ENCODE measurements around the gene EPHA3. TPM values are rescaled to one million over a fixed set of nuclear protein-coding genes. Genes with fewer than 3 reads are reported as not detected.

The EPHA3 gene
- total and polyA plus RNA-seq, 7 donors: under 0.01 to 23.5 (median 13.3) TPM; not detected in 1

DNA sequence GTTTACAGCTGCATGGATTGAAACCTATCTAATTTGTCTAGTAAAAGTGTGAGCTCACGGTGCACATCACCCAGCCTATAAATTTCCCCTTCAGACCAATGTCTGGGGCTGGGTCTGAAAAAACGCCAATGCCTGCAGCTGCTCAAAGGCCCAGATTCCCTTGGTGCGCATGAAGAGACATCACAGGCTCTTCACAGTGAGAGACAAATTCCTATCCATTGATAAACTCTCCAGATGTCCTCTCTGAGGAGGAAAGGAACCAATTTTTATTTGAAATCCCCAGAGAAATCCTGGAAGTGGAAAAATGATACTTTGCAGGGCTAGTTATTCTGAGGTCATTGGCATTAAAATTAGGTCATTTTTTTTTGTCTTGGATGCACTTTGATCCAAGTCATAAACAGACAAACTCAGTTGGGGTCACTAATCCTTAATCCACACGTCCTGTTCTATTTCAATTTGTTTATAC is 360.5 kb downstream of the EPHA3 start:
- intact Hi-C loops (cut with DNase I): no loop called here
- no peak overlapping the region for H3K27ac ChIP-seq
- no peaks in the 10 kb centered on the region for H3K4me1 ChIP-seq
- no peak for DNase-seq
- no peak overlapping the region for H3K4me3 ChIP-seq
- WGBS, 2 donors: 30 to 44% methylated on average over 4 of the region's 4 CpGs
- TF ChIP-seq POLR2A (IDR thresholded peaks at IDR 0.05) (no peak), POLR2AphosphoS5 (IDR thresholded peaks at IDR 0.05) (peak in 1 of 4 donors; percentile 13)
- H3K9me3 ChIP-seq: no peaks in the 10 kb centered on the region
- H3K27me3 ChIP-seq: no peaks in the 10 kb centered on the region
- H3K36me3 ChIP-seq: no peaks in the 10 kb centered on the region

DNA sequence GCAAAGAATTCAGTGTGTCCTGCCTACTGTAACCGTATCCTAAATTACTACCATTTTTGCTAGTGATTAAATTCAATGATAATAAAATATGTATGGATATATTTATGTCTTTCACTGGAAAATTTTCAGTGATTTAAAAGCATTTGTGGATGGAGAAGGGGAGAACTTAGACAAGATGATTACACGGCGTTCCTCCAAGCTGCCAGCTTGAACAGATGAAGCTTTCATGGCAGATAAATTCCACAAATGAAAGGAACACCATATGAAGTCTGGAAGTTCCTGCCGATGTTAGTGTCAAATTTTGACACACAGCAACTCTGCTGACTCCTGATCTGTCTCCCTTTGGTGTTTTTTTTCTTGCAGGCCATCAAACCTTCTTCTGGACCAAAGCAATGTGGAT is 364.7 kb downstream of the EPHA3 start:
- no peak for TF ChIP-seq EP300 (IDR thresholded peaks at IDR 0.05)
- TF ChIP-seq POLR2AphosphoS5 (IDR thresholded peaks at IDR 0.05): no peak
- TF ChIP-seq POLR2A (IDR thresholded peaks at IDR 0.05): no peak
- TF ChIP-seq, protein P1, sequence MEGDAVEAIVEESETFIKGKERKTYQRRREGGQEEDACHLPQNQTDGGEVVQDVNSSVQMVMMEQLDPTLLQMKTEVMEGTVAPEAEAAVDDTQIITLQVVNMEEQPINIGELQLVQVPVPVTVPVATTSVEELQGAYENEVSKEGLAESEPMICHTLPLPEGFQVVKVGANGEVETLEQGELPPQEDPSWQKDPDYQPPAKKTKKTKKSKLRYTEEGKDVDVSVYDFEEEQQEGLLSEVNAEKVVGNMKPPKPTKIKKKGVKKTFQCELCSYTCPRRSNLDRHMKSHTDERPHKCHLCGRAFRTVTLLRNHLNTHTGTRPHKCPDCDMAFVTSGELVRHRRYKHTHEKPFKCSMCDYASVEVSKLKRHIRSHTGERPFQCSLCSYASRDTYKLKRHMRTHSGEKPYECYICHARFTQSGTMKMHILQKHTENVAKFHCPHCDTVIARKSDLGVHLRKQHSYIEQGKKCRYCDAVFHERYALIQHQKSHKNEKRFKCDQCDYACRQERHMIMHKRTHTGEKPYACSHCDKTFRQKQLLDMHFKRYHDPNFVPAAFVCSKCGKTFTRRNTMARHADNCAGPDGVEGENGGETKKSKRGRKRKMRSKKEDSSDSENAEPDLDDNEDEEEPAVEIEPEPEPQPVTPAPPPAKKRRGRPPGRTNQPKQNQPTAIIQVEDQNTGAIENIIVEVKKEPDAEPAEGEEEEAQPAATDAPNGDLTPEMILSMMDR (IDR thresholded peaks at IDR 0.05): no peak
- WGBS, 2 donors: 86 to 91% methylated on average over 4 of the region's 4 CpGs
- Histone ChIP-seq H3K4me1 (no peaks in the 10 kb centered on the region), H3K27me3 (no peaks in the 10 kb centered on the region), H3K27ac (no peak overlapping the region), H3K36me3 (no peaks in the 10 kb centered on the region), H3K9me3 (no peaks in the 10 kb centered on the region), H3K4me3 (no peak overlapping the region)
- intact Hi-C loops (cut with DNase I): no loop called here
- DNase-seq: no peak

DNA sequence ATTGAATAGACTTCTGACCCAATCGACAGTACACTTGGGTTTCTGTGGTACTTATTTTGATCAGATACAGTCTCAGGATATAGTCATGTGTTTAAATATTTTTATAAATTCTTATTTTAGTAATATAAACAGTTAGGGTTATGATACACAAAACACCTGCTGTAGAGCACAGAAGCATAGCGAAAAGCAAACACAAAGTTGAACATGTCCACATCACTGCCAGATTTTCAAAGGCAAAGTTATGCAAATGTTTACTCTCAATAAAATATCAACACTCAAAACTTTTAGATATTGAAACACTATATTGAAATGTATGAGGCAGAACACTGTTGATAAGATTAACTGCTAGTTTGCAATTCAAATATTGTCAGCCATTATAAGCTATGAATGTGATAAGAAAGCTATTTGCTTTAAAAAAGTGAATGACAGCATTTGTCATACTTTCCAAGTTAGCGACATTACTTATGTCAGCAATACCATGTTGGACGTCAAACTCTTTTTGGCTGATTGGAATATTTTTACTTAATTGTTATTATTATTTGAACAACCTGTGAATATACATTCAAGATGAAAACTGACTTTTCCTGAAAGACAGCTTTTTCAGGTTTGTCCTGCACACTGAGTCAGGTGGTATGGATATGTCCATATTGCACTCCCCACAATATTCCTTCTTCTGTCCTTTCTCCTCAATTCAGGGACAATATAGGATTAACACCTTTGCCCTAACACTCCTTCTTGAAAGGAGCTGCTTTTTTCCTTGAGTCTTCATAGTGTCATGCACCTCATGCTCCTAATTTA is 367.1 kb downstream of the EPHA3 start:
- no peak for DNase-seq
- Histone ChIP-seq H3K4me1 (no peaks in the 10 kb centered on the region), H3K36me3 (no peaks in the 10 kb centered on the region), H3K27ac (no peak overlapping the region), H3K4me3 (no peak overlapping the region), H3K27me3 (no peaks in the 10 kb centered on the region), H3K9me3 (no peaks in the 10 kb centered on the region)
- intact Hi-C loops (cut with DNase I): no loop called here
- 32 to 69% methylated on average over 4 of the region's 4 CpGs for WGBS, 2 donors
- TF ChIP-seq, protein P1 (IDR thresholded peaks at IDR 0.05): no peak
- no peak for TF ChIP-seq POLR2AphosphoS5 (IDR thresholded peaks at IDR 0.05)
- TF ChIP-seq EP300 (IDR thresholded peaks at IDR 0.05): no peak

DNA sequence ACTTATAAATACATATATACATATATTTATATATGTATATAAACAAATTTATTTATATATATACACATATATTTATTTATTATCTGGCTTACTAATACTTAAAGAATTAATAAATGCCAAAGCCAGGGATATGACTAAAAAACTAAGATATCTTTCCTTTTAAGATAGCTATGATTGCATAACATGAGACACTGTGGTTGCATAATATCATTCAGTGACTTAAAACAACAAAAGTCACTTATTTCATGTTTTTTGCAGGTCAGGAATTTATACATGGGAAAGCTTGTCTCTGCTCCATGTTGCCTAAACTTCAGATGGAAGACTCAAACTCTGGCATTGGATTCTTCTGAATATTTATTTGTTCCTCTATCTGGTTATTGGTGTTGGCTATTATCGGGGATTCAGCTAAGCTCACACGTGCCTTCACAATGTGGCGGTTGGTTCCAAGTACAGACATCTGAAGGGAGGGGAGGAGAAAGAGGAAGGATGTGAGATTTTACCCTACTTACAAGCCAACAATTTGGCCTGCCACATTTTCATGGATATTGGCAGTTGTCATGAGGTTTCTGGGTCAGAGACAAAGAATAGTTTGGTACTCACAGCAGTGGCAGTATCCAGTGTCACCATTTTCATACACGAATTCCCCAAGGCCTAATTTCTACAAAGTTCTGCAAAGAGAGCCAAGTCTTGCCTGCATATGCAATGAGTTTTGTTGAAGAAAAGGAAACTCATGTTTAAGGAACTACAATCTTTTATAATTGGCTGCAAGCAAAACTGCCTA is 381.6 kb downstream of the EPHA3 start:
- Histone ChIP-seq H3K4me1 (no peaks in the 10 kb centered on the region), H3K9me3 (no peaks in the 10 kb centered on the region), H3K36me3 (no peaks in the 10 kb centered on the region), H3K27me3 (no peaks in the 10 kb centered on the region), H3K27ac (no peak overlapping the region), H3K4me3 (no peak overlapping the region)
- 80 to 89% methylated on average over 4 of the region's 4 CpGs for WGBS, 2 donors
- TF ChIP-seq, protein P1 (IDR thresholded peaks at IDR 0.05): no peak
- TF ChIP-seq EP300 (IDR thresholded peaks at IDR 0.05) (no peak), POLR2AphosphoS5 (IDR thresholded peaks at IDR 0.05) (no peak), POLR2A (IDR thresholded peaks at IDR 0.05) (no peak)
- intact Hi-C loops (cut with DNase I): no loop called here
- no peak for DNase-seq

DNA sequence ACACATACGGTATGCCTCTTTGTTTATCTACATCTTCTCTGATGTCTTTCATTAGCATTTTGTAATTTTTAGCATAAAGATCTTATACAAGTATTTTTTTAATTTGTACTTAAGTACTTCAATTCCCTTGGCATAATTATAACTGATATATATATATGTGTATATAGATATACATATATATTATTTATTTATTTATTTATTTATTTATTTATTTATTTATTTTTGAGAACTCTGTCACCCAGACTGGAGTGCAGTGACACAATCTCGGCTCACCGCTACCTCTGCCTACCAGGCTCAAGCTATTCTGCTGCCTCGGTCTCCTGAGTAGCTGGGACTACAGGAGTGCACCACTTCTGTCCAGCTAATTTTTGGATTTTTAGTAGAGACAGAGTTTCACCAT is 382.7 kb downstream of the EPHA3 start:
- WGBS, 2 donors: 93 to 95% methylated on average over 4 of the region's 4 CpGs

More for the DNA sequence above, 382.7 kb downstream of the EPHA3 start:
- Histone ChIP-seq H3K36me3 (no peaks in the 10 kb centered on the region), H3K4me3 (no peak overlapping the region), H3K27me3 (no peaks in the 10 kb centered on the region), H3K9me3 (no peaks in the 10 kb centered on the region), H3K27ac (no peak overlapping the region), H3K4me1 (no peaks in the 10 kb centered on the region)
- no peak for TF ChIP-seq POLR2AphosphoS5 (IDR thresholded peaks at IDR 0.05)
- TF ChIP-seq POLR2A (IDR thresholded peaks at IDR 0.05): no peak
- TF ChIP-seq, protein P1 (IDR thresholded peaks at IDR 0.05): no peak
- intact Hi-C loops (cut with DNase I): no loop called here
- no peak for DNase-seq
